ENCODE data around the gene SSC4D. TPM values are rescaled to one million over a fixed set of nuclear protein-coding genes. Genes with fewer than 3 reads are reported as not detected.

SSC4D gene
- total and polyA plus RNA-seq, 9 of the 15 experiments (the other 6 are each of a cell fraction or from before 2014, with no cell fraction given) = 0.06 to 1.1 (median 0.85) TPM; not detected in 1

DNA sequence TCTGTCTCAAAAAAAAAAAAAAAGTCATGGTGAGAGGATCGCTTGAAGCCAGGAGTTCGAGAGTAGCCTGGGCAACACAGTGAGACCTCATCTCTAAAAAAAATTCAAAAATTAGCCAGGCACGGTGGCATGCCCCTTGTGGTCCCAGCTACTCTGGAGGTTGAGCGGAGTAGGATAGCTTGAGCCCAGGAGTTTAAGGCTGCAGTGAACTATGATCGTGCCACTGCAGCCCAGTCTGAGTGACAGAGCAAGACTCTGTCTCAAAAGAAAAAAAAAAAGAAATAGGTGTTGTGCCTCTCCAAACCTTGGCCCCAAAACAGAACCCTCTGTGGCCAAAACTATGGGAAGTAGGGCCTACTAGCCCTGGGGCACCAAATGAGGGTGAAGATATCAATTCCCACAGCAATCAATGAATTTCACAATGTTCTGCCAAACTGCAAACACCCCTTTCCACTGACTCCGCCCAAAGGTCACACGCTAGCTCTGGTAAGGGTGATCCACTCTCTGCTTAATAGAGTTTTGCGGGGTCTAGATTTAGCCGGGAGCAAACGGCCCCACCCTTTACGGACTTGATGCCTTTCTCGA, 16.9 kb downstream of the SSC4D start (continued):
- TF ChIP-seq, protein P1, sequence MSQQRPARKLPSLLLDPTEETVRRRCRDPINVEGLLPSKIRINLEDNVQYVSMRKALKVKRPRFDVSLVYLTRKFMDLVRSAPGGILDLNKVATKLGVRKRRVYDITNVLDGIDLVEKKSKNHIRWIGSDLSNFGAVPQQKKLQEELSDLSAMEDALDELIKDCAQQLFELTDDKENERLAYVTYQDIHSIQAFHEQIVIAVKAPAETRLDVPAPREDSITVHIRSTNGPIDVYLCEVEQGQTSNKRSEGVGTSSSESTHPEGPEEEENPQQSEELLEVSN (IDR thresholded peaks at IDR 0.05; ENCODE audit: borderline replicate concordance in 1 of 2, extremely low read depth in 1 of 2, insufficient read depth in 1 of 2, insufficient read length in 1 of 2, low read depth in 1 of 2, low read length in 1 of 2, poor library complexity in 1 of 2, severe bottlenecking in 1 of 2) = no peak
- TF ChIP-seq GABPB2 (CRISPR knock-in tag; conservative IDR thresholded peaks at IDR 0.05) (no peak), ZNF507 (tag; conservative IDR thresholded peaks at IDR 0.05) (no peak), RBM15 (IDR thresholded peaks at IDR 0.05; ENCODE audit: insufficient read depth, low read length) (no peak), SMARCA5 (IDR thresholded peaks at IDR 0.05) (no peak), CEBPG (CRISPR knock-in tag; IDR thresholded peaks at IDR 0.05) (no peak), CEBPG (tag; conservative IDR thresholded peaks at IDR 0.05 in 1 of 2, IDR thresholded peaks at IDR 0.05 in 1 of 2) (peak in 1 of 2 experiments; percentile 74; a peak in 2 of 4 replicates), ZNF695 (CRISPR knock-in tag; IDR thresholded peaks at IDR 0.05) (no peak), TOE1 (IDR thresholded peaks at IDR 0.05; ENCODE audit: borderline replicate concordance) (no peak), TOE1 (CRISPR knock-in tag; IDR thresholded peaks at IDR 0.05; ENCODE audit: borderline replicate concordance, low read depth) (no peak), MECOM (CRISPR knock-in tag; IDR thresholded peaks at IDR 0.05) (0 out of 2 replicates have a peak, but pooled peaks have one; percentile 49), ZNF764 (CRISPR knock-in tag; IDR thresholded peaks at IDR 0.05; ENCODE audit: low read depth) (peak; percentile 71; the same call in 1 of the 2 replicates), MCM3 (IDR thresholded peaks at IDR 0.05) (no peak), ZNF444 (CRISPR knock-in tag; IDR thresholded peaks at IDR 0.05) (no peak)
- TF ChIP-seq, protein P2, sequence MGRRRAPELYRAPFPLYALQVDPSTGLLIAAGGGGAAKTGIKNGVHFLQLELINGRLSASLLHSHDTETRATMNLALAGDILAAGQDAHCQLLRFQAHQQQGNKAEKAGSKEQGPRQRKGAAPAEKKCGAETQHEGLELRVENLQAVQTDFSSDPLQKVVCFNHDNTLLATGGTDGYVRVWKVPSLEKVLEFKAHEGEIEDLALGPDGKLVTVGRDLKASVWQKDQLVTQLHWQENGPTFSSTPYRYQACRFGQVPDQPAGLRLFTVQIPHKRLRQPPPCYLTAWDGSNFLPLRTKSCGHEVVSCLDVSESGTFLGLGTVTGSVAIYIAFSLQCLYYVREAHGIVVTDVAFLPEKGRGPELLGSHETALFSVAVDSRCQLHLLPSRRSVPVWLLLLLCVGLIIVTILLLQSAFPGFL (CRISPR knock-in tag; IDR thresholded peaks at IDR 0.05) = no peak
- TF ChIP-seq, protein P3, sequence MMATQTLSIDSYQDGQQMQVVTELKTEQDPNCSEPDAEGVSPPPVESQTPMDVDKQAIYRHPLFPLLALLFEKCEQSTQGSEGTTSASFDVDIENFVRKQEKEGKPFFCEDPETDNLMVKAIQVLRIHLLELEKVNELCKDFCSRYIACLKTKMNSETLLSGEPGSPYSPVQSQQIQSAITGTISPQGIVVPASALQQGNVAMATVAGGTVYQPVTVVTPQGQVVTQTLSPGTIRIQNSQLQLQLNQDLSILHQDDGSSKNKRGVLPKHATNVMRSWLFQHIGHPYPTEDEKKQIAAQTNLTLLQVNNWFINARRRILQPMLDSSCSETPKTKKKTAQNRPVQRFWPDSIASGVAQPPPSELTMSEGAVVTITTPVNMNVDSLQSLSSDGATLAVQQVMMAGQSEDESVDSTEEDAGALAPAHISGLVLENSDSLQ (IDR thresholded peaks at IDR 0.05) = peak; percentile 82
- TF ChIP-seq, protein P4, sequence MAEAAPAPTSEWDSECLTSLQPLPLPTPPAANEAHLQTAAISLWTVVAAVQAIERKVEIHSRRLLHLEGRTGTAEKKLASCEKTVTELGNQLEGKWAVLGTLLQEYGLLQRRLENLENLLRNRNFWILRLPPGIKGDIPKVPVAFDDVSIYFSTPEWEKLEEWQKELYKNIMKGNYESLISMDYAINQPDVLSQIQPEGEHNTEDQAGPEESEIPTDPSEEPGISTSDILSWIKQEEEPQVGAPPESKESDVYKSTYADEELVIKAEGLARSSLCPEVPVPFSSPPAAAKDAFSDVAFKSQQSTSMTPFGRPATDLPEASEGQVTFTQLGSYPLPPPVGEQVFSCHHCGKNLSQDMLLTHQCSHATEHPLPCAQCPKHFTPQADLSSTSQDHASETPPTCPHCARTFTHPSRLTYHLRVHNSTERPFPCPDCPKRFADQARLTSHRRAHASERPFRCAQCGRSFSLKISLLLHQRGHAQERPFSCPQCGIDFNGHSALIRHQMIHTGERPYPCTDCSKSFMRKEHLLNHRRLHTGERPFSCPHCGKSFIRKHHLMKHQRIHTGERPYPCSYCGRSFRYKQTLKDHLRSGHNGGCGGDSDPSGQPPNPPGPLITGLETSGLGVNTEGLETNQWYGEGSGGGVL (CRISPR knock-in tag; IDR thresholded peaks at IDR 0.05) = no peak
- TF ChIP-seq, protein P5, sequence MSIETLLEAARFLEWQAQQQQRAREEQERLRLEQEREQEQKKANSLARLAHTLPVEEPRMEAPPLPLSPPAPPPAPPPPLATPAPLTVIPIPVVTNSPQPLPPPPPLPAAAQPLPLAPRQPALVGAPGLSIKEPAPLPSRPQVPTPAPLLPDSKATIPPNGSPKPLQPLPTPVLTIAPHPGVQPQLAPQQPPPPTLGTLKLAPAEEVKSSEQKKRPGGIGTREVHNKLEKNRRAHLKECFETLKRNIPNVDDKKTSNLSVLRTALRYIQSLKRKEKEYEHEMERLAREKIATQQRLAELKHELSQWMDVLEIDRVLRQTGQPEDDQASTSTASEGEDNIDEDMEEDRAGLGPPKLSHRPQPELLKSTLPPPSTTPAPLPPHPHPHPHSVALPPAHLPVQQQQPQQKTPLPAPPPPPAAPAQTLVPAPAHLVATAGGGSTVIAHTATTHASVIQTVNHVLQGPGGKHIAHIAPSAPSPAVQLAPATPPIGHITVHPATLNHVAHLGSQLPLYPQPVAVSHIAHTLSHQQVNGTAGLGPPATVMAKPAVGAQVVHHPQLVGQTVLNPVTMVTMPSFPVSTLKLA (conservative IDR thresholded peaks at IDR 0.05) = no peak

All from K562 (cell line).